NT2/D1 (cell line): ENCODE data around the gene VAMP5.

Source experiments
- YY1 ChIP-seq: IDR thresholded peaks from 2 replicates; pipeline ENCODE4 v1.6.1; 2011; ENCODE audit not compliant: insufficient read length, insufficient read depth
- ZNF274 ChIP-seq: IDR thresholded peaks from 2 replicates; pipeline ENCODE4 v1.6.1; 2011; ENCODE audit warnings: mild to moderate bottlenecking, low read depth, low read length

- TF ChIP-seq ZNF274, result no peak
- TF ChIP-seq YY1, result no peak
Measured at GRCh38 chr2:85601771-85602475, 17.7 kb downstream of the VAMP5 start.
